ENCODE data around the gene CR1L. TPM values are rescaled to one million over a fixed set of nuclear protein-coding genes. Genes with fewer than 3 reads are reported as not detected.
"Not testable (repeated sequence)": the region's sequence is repeated elsewhere in the genome, so short reads cannot be mapped to it uniquely, and the experiment has no call there.

The CR1L gene
- total RNA-seq = not detected

GRCh38 chr1:207644852-207645634 is at the start of gene CR1L:
Gene CR1L (plus strand): TSS chr1:207645133. CDS start chr1:207645234, 101 bp downstream.
- Mint-ChIP-seq H3K4me3 (peak within 1 kb of the TSS; percentile 72), H3K27me3 (ENCODE audit: low read depth) (peaks cover 32% of the 10 kb centered on the region), H3K36me3 (ENCODE audit: low read depth) (no peaks in the 10 kb centered on the region), H3K4me1 (ENCODE audit: low read depth) (peaks cover 10% of the 10 kb centered on the region), H3K27ac (no peak within 1 kb of the TSS), H3K9me3 (ENCODE audit: insufficient read depth) (no peaks in the 10 kb centered on the region)
- ChIA-PET CTCF (no interaction called here), POLR2A (no interaction called here)
- ATAC-seq (peak; percentile 100), DNase-seq (peak; percentile 80)

- CTCF ChIA-PET = interaction anchor here (1.2 to 1.3 kb wide), 2 partner anchors 16 to 24 kb away, joined by 3 to 5 read pairs; no protein-coding TSS in a partner anchor
- Mint-ChIP-seq H3K9me3 (ENCODE audit: insufficient read depth) (no peaks in the 10 kb centered on the region), H3K27me3 (ENCODE audit: low read depth) (peaks cover 11% of the 10 kb centered on the region), H3K4me1 (ENCODE audit: low read depth) (no peaks in the 10 kb centered on the region), H3K27ac (no peak overlapping the region), H3K4me3 (no peak overlapping the region), H3K36me3 (ENCODE audit: low read depth) (no peaks in the 10 kb centered on the region)
- POLR2A ChIA-PET = no interaction called here
- no peak for DNase-seq
- ATAC-seq = no peak
Measured at GRCh38 chr1:207603777-207604176, 41.2 kb upstream of the CR1L start.

- Mint-ChIP-seq H3K27ac (no peak overlapping the region), H3K4me1 (ENCODE audit: low read depth) (no peaks in the 10 kb centered on the region), H3K9me3 (ENCODE audit: insufficient read depth) (no peaks in the 10 kb centered on the region), H3K36me3 (ENCODE audit: low read depth) (no peaks in the 10 kb centered on the region), H3K27me3 (ENCODE audit: low read depth) (peaks cover 11% of the 10 kb centered on the region), H3K4me3 (no peak overlapping the region)
- ATAC-seq (no peak), DNase-seq (no peak)
- POLR2A ChIA-PET = no interaction called here
- CTCF ChIA-PET = interaction anchor here (0.9 to 1.1 kb wide), 2 partner anchors 14 to 157 kb away, joined by 3 to 4 read pairs; no protein-coding TSS in a partner anchor
Measured at GRCh38 chr1:207605444-207606361, 39.2 kb upstream of the CR1L start.

- CTCF ChIA-PET = interaction anchor here (0.9 kb wide), 1 partner anchor 158 kb away, joined by 3 read pairs; no protein-coding TSS in a partner anchor
- Mint-ChIP-seq H3K36me3 (ENCODE audit: low read depth) (no peaks in the 10 kb centered on the region), H3K9me3 (ENCODE audit: insufficient read depth) (no peaks in the 10 kb centered on the region), H3K4me1 (ENCODE audit: low read depth) (no peaks in the 10 kb centered on the region), H3K27me3 (ENCODE audit: low read depth) (peaks cover 11% of the 10 kb centered on the region), H3K4me3 (no peak overlapping the region), H3K27ac (no peak overlapping the region)
- no peak for ATAC-seq
- DNase-seq = no peak
- POLR2A ChIA-PET = no interaction called here
Measured at GRCh38 chr1:207606362-207606755, 38.6 kb upstream of the CR1L start.

- no peak for DNase-seq
- CTCF ChIA-PET = no interaction called here
- POLR2A ChIA-PET = no interaction called here
- Mint-ChIP-seq H3K27me3 (ENCODE audit: low read depth) (no peaks in the 10 kb centered on the region), H3K36me3 (ENCODE audit: low read depth) (no peaks in the 10 kb centered on the region), H3K4me1 (ENCODE audit: low read depth) (no peaks in the 10 kb centered on the region), H3K4me3 (no peak overlapping the region), H3K9me3 (ENCODE audit: insufficient read depth) (no peaks in the 10 kb centered on the region), H3K27ac (no peak overlapping the region)
- no peak for ATAC-seq
Measured at GRCh38 chr1:207612762-207613161, 32.2 kb upstream of the CR1L start.

- POLR2A ChIA-PET = interaction anchor here (0.6 kb wide), 1 partner anchor 10 kb away, joined by 3 read pairs; no protein-coding TSS in a partner anchor
- Mint-ChIP-seq H3K36me3 (ENCODE audit: low read depth) (no peaks in the 10 kb centered on the region), H3K27ac (no peak overlapping the region), H3K27me3 (ENCODE audit: low read depth) (no peaks in the 10 kb centered on the region), H3K9me3 (ENCODE audit: insufficient read depth) (no peaks in the 10 kb centered on the region), H3K4me3 (no peak overlapping the region), H3K4me1 (ENCODE audit: low read depth) (peaks cover 2% of the 10 kb centered on the region)
- CTCF ChIA-PET = interaction anchor here (0.6 to 2.0 kb wide), 21 partner anchors 9 to 614 kb away, joined by 3 to 12 read pairs (median 4); no protein-coding TSS in a partner anchor
- DNase-seq (peak; percentile 40), ATAC-seq (peak; percentile 91)
Measured at GRCh38 chr1:207619871-207620542, 24.9 kb upstream of the CR1L start.

- ChIA-PET CTCF (interaction anchor here (0.7 to 2.0 kb wide), 19 partner anchors 9 to 614 kb away, joined by 3 to 12 read pairs (median 4); no protein-coding TSS in a partner anchor), POLR2A (interaction anchor here (0.6 kb wide), 1 partner anchor 10 kb away, joined by 3 read pairs; no protein-coding TSS in a partner anchor)
- DNase-seq = no peak
- Mint-ChIP-seq H3K27ac (no peak overlapping the region), H3K9me3 (ENCODE audit: insufficient read depth) (no peaks in the 10 kb centered on the region), H3K4me1 (ENCODE audit: low read depth) (peaks cover 2% of the 10 kb centered on the region), H3K4me3 (no peak overlapping the region), H3K36me3 (ENCODE audit: low read depth) (no peaks in the 10 kb centered on the region), H3K27me3 (ENCODE audit: low read depth) (no peaks in the 10 kb centered on the region)
- no peak for ATAC-seq
Measured at GRCh38 chr1:207620543-207620893, 24.4 kb upstream of the CR1L start.

GRCh38 chr1:207625504-207626071 is 19.3 kb upstream of the CR1L start:
- DNase-seq; POLR2A ChIA-PET; H3K4me1 Mint-ChIP-seq (ENCODE audit: low read depth); H3K27me3 Mint-ChIP-seq (ENCODE audit: low read depth); ATAC-seq; H3K27ac Mint-ChIP-seq; H3K9me3 Mint-ChIP-seq (ENCODE audit: insufficient read depth); CTCF ChIA-PET; H3K4me3 Mint-ChIP-seq; H3K36me3 Mint-ChIP-seq (ENCODE audit: low read depth): not testable (repeated sequence)

GRCh38 chr1:207626972-207627337 is 18.0 kb upstream of the CR1L start:
- CTCF ChIA-PET = no interaction called here
- Mint-ChIP-seq H3K27me3 (ENCODE audit: low read depth) (no peaks in the 10 kb centered on the region), H3K4me1 (ENCODE audit: low read depth) (no peaks in the 10 kb centered on the region), H3K36me3 (ENCODE audit: low read depth) (no peaks in the 10 kb centered on the region), H3K4me3 (no peak overlapping the region), H3K27ac (no peak overlapping the region), H3K9me3 (ENCODE audit: insufficient read depth) (no peaks in the 10 kb centered on the region)
- ATAC-seq = no peak
- POLR2A ChIA-PET = no interaction called here
- no peak for DNase-seq

GRCh38 chr1:207627496-207627895 is 17.4 kb upstream of the CR1L start:
- H3K27ac Mint-ChIP-seq = no peak overlapping the region
- H3K9me3 Mint-ChIP-seq (ENCODE audit: insufficient read depth) = no peaks in the 10 kb centered on the region
- no peaks in the 10 kb centered on the region for H3K36me3 Mint-ChIP-seq (ENCODE audit: low read depth)
- H3K27me3 Mint-ChIP-seq (ENCODE audit: low read depth) = no peaks in the 10 kb centered on the region
- ChIA-PET CTCF (no interaction called here), POLR2A (interaction anchor here (0.6 kb wide), 1 partner anchor 169 kb away, joined by 7 read pairs; no protein-coding TSS in a partner anchor)
- no peak overlapping the region for H3K4me3 Mint-ChIP-seq
- DNase-seq = no peak
- ATAC-seq = no peak
- H3K4me1 Mint-ChIP-seq (ENCODE audit: low read depth) = no peaks in the 10 kb centered on the region

GRCh38 chr1:207628776-207629175 is 16.2 kb upstream of the CR1L start:
- no peaks in the 10 kb centered on the region for H3K36me3 Mint-ChIP-seq (ENCODE audit: low read depth)
- ChIA-PET CTCF (no interaction called here), POLR2A (no interaction called here)
- H3K27ac Mint-ChIP-seq = no peak overlapping the region
- DNase-seq (no peak), ATAC-seq (no peak)
- H3K9me3 Mint-ChIP-seq (ENCODE audit: insufficient read depth) = no peaks in the 10 kb centered on the region
- no peaks in the 10 kb centered on the region for H3K27me3 Mint-ChIP-seq (ENCODE audit: low read depth)
- no peaks in the 10 kb centered on the region for H3K4me1 Mint-ChIP-seq (ENCODE audit: low read depth)
- no peak overlapping the region for H3K4me3 Mint-ChIP-seq

All from activated CD8-positive, alpha-beta T cell treated with anti-CD3 and anti-CD28 coated beads, Interleukin-2, amount 10 ng/mL, durations not matched to agents 7 days and 5 days (primary cell).